ENCODE results near the gene PTGDR2. TPM values are rescaled to one million over a fixed set of nuclear protein-coding genes. Genes with fewer than 3 reads are reported as not detected.

Gene PTGDR2
- 0.16 and 0.38 TPM in 2 replicates for total RNA-seq

GRCh38 chr11:60855726-60856633 is at the start of gene PTGDR2:
PTGDR2 (minus strand) TSS chr11:60855950; CDS start chr11:60853722, 2,228 bp downstream.

GRCh38 chr11:60866911-60867870 is 11.4 kb upstream of the PTGDR2 start, which contains the start of gene ZP1:
ZP1 (plus strand) TSS chr11:60867542; CDS start chr11:60867562, 20 bp downstream.

GRCh38 chr11:60841797-60842667 is 13.7 kb downstream of the PTGDR2 start, which contains the start of gene CCDC86:
CCDC86 (plus strand) TSS chr11:60842113; CDS start chr11:60842125, 12 bp downstream.

Other genes with a start within 250 kb of the PTGDR2 start
- not detected in 2 replicates for gene MS4A8, start 156.3 kb downstream of the PTGDR2 start, total RNA-seq
- not detected in 2 replicates for gene MS4A18, start 131.2 kb downstream of the PTGDR2 start, total RNA-seq
- not detected in 2 replicates for gene MS4A15, start 99.1 kb downstream of the PTGDR2 start, total RNA-seq
- gene MS4A10, start 70.6 kb downstream of the PTGDR2 start, total RNA-seq = not detected in 2 replicates
- gene CCDC86, start 13.8 kb downstream of the PTGDR2 start, total RNA-seq = 49.3 and 59.6 TPM in 2 replicates
- 0.16 and 2.8 TPM in 2 replicates for gene ZP1, start 11.6 kb upstream of the PTGDR2 start, total RNA-seq
- 76.7 and 148 TPM in 2 replicates for gene PRPF19, start 50.6 kb upstream of the PTGDR2 start, total RNA-seq
- gene TMEM109, start 58.2 kb upstream of the PTGDR2 start, total RNA-seq = 71.0 and 107 TPM in 2 replicates
- gene TMEM132A, start 68.5 kb upstream of the PTGDR2 start, total RNA-seq = 136 and 142 TPM in 2 replicates
- 0.65 and 1.9 TPM in 2 replicates for gene SLC15A3, start 96.2 kb upstream of the PTGDR2 start, total RNA-seq
- gene CD6, start 115.7 kb upstream of the PTGDR2 start, total RNA-seq = 0.25 and 0.33 TPM in 2 replicates
- gene CD5, start 246.5 kb upstream of the PTGDR2 start, total RNA-seq = not detected in 2 replicates